Thymus (tissue), 11 donors: ENCODE measurements around the gene JAKMIP1. TPM values are rescaled to one million over a fixed set of nuclear protein-coding genes. Genes with fewer than 3 reads are reported as not detected.

Experiments
- DNase-seq, 9 donors: peaks; one replicate each; pipeline ENCODE4 v3.0.0-alpha.2; 2013; ENCODE audit warnings: low spot score in 9 of 9, low read depth in 6 of 9, missing footprints in 1 of 9
- H3K27ac ChIP-seq, 2 donors: one replicate each; pipeline ENCODE4 v1.5.1; 2013; ENCODE audit warnings: control low read depth in 1 of 2, low read depth in 1 of 2, low read length in 1 of 2, mild to moderate bottlenecking in 1 of 2, moderate library complexity in 1 of 2
- H3K27me3 ChIP-seq, 2 donors: one replicate each; pipeline ENCODE4 v1.5.1; 2013; ENCODE audit warnings: low read length in 1 of 2; ENCODE audit not compliant: control insufficient read depth in 2 of 2, insufficient read depth in 1 of 2
- H3K36me3 ChIP-seq, 2 donors: one replicate each; pipeline ENCODE4 v1.5.1; 2013; ENCODE audit warnings: low read length in 1 of 2, mild to moderate bottlenecking in 1 of 2, moderate library complexity in 1 of 2; ENCODE audit not compliant: control insufficient read depth in 2 of 2, insufficient read depth in 2 of 2
- H3K4me1 ChIP-seq, 2 donors: one replicate each; pipeline ENCODE4 v1.5.1; 2013; ENCODE audit warnings: low read length in 2 of 2; ENCODE audit not compliant: control insufficient read depth in 2 of 2, insufficient read depth in 2 of 2
- H3K4me3 ChIP-seq, 2 donors: one replicate each; pipeline ENCODE4 v1.5.1; 2013; ENCODE audit warnings: low read length in 2 of 2, control low read depth in 1 of 2, mild to moderate bottlenecking in 1 of 2
- H3K9me3 ChIP-seq, 2 donors: one replicate each; pipeline ENCODE4 v1.5.1; 2013; ENCODE audit warnings: low read length in 1 of 2, mild to moderate bottlenecking in 1 of 2; ENCODE audit not compliant: control insufficient read depth in 2 of 2, insufficient read depth in 1 of 2
- WGBS: extraction: QIAGEN DNeasy Blood & Tissue Kit; methylation state at CpG from one replicate; pipeline ENCODE4 v1.1.7; 2013; 5-methylcytosine and 5-hydroxymethylcytosine counted together
- polyA plus RNA-seq: library from polyadenylated mRNA; stranded (reverse); fragments of 200-250 nt; gene quantifications from one replicate; pipeline ENCODE4 v1.2.3, GENCODE V29; 2013
- total RNA-seq: library from RNA; stranded (reverse); fragments of 120-200 nt; gene quantifications from one replicate; pipeline ENCODE4 v1.2.4, GENCODE V29; 2013
- donor health status: healthy.

JAKMIP1 gene
- total and polyA plus RNA-seq, 2 donors: 0.19 to 1.5 TPM

GRCh38 chr4:5988086-5988845, 212.1 kb downstream of the JAKMIP1 start:
- no peaks in the 10 kb centered on the region for H3K9me3 ChIP-seq
- WGBS: 85% methylated on average over 14 of the region's 14 CpGs
- no peaks in the 10 kb centered on the region for H3K27me3 ChIP-seq
- no peak overlapping the region for H3K4me3 ChIP-seq
- no peak overlapping the region for H3K27ac ChIP-seq
- no peaks in the 10 kb centered on the region for H3K36me3 ChIP-seq
- H3K4me1 ChIP-seq: no peaks in the 10 kb centered on the region
- no peak for DNase-seq

- Histone ChIP-seq H3K4me1 (no peaks in the 10 kb centered on the region), H3K4me3 (no peak overlapping the region), H3K36me3 (no peaks in the 10 kb centered on the region), H3K27me3 (no peaks in the 10 kb centered on the region), H3K9me3 (no peaks in the 10 kb centered on the region), H3K27ac (no peak overlapping the region)
- no peak for DNase-seq
Measured at GRCh38 chr4:5984843-5985242, 215.5 kb downstream of the JAKMIP1 start.

- no peak for DNase-seq
- Histone ChIP-seq H3K9me3 (no peaks in the 10 kb centered on the region), H3K4me1 (no peaks in the 10 kb centered on the region), H3K27me3 (no peaks in the 10 kb centered on the region), H3K27ac (no peak overlapping the region), H3K4me3 (no peak overlapping the region), H3K36me3 (no peaks in the 10 kb centered on the region)
- 89% methylated on average over 9 of the region's 9 CpGs for WGBS
Measured at GRCh38 chr4:5982156-5982973, 218.0 kb downstream of the JAKMIP1 start.

GRCh38 chr4:5980436-5981155, 219.8 kb downstream of the JAKMIP1 start:
- Histone ChIP-seq H3K27ac (no peak overlapping the region), H3K36me3 (no peaks in the 10 kb centered on the region), H3K4me1 (no peaks in the 10 kb centered on the region), H3K4me3 (no peak overlapping the region), H3K27me3 (no peaks in the 10 kb centered on the region), H3K9me3 (no peaks in the 10 kb centered on the region)
- no peak for DNase-seq
- 64% methylated on average over 3 of the region's 3 CpGs for WGBS

- no peak overlapping the region for H3K4me3 ChIP-seq
- H3K27me3 ChIP-seq: no peaks in the 10 kb centered on the region
- no peaks in the 10 kb centered on the region for H3K36me3 ChIP-seq
- WGBS: 21% methylated on average over 11 of the region's 11 CpGs
- H3K9me3 ChIP-seq: no peaks in the 10 kb centered on the region
- no peak overlapping the region for H3K27ac ChIP-seq
- no peak for DNase-seq
- H3K4me1 ChIP-seq: no peaks in the 10 kb centered on the region
Measured at GRCh38 chr4:5979981-5980380, 220.4 kb downstream of the JAKMIP1 start.

GRCh38 chr4:5976921-5977320, 223.4 kb downstream of the JAKMIP1 start:
- Histone ChIP-seq H3K36me3 (no peaks in the 10 kb centered on the region), H3K4me1 (no peaks in the 10 kb centered on the region), H3K4me3 (no peak overlapping the region), H3K9me3 (no peaks in the 10 kb centered on the region), H3K27ac (no peak overlapping the region), H3K27me3 (no peaks in the 10 kb centered on the region)
- WGBS: 85% methylated on average over 9 of the region's 9 CpGs
- DNase-seq: no peak

GRCh38 chr4:5976431-5976830, 223.9 kb downstream of the JAKMIP1 start:
- H3K9me3 ChIP-seq: no peaks in the 10 kb centered on the region
- WGBS: 91% methylated on average over 6 of the region's 6 CpGs
- H3K4me1 ChIP-seq: no peaks in the 10 kb centered on the region

More at GRCh38 chr4:5976431-5976830, 223.9 kb downstream of the JAKMIP1 start:
- Histone ChIP-seq H3K36me3 (no peaks in the 10 kb centered on the region), H3K27me3 (no peaks in the 10 kb centered on the region), H3K27ac (no peak overlapping the region), H3K4me3 (no peak overlapping the region)
- no peak for DNase-seq
